Lung (tissue), 12 donors: ENCODE measurements around the gene RNF126. TPM values are rescaled to one million over a fixed set of nuclear protein-coding genes. Genes with fewer than 3 reads are reported as not detected.

Experiments used
- ATAC-seq: fragments of 200-7000 bp; cut with Tn5 transposase; one replicate; pipeline ENCODE4 v1.9.1; 2020; ENCODE audit warnings: moderate number of reproducible peaks; ENCODE audit not compliant: insufficient read depth, low FRiP score
- DNase-seq, 3 donors: peaks; one replicate each; pipeline ENCODE4 v3.0.0-alpha.2; 2013 to 2017
- H3K27ac ChIP-seq, 2 donors: one replicate each; pipeline ENCODE4 v1.5.1; 2013; ENCODE audit warnings: mild to moderate bottlenecking in 2 of 2, moderate library complexity in 2 of 2, control low read depth in 1 of 2, inconsistent platforms in 1 of 2, low read depth in 1 of 2, low read length in 1 of 2
- H3K27me3 ChIP-seq, 3 donors: one replicate each; pipeline ENCODE4 v1.5.1; 2013; ENCODE audit warnings: low read length in 2 of 3; ENCODE audit not compliant: control insufficient read depth in 3 of 3, insufficient read depth in 3 of 3
- H3K36me3 ChIP-seq, 4 donors: one replicate each; pipeline ENCODE4 v1.5.1; 2013; ENCODE audit warnings: low read length in 4 of 4, mild to moderate bottlenecking in 1 of 4, moderate library complexity in 1 of 4; ENCODE audit not compliant: control insufficient read depth in 4 of 4, insufficient read depth in 4 of 4
- H3K4me1 ChIP-seq, 5 donors: one replicate each; pipeline ENCODE4 v1.5.1; 2013; ENCODE audit warnings: low read length in 5 of 5, mild to moderate bottlenecking in 2 of 5, moderate library complexity in 1 of 5; ENCODE audit not compliant: control insufficient read depth in 5 of 5, insufficient read depth in 5 of 5
- H3K4me3 ChIP-seq: one replicate; pipeline ENCODE4 v1.5.1; 2013; ENCODE audit warnings: mild to moderate bottlenecking, control low read depth, moderate library complexity
- H3K9ac ChIP-seq, 2 donors: one replicate each; pipeline ENCODE4 v1.5.1; 2013; ENCODE audit warnings: low read length in 2 of 2, control low read depth in 1 of 2; ENCODE audit not compliant: insufficient read depth in 1 of 2
- H3K9me3 ChIP-seq, 4 donors: one replicate each; pipeline ENCODE4 v1.5.1; 2013; ENCODE audit warnings: low read length in 3 of 4, mild to moderate bottlenecking in 1 of 4, moderate library complexity in 1 of 4; ENCODE audit not compliant: control insufficient read depth in 4 of 4, insufficient read depth in 3 of 4
- WGBS, 2 donors: extraction: QIAGEN DNeasy Blood & Tissue Kit; methylation state at CpG; one replicate each; pipeline ENCODE4 v1.1.7; 2013; 5-methylcytosine and 5-hydroxymethylcytosine counted together
- polyA plus RNA-seq, 2 donors: library from polyadenylated mRNA; stranded (reverse); fragments of 200-250 nt; gene quantifications; one replicate each; pipeline ENCODE4 v1.2.1, GENCODE V29; 2013
- total RNA-seq, 2 donors: library from RNA; depleted of rRNA in 1 of 2; stranded (reverse); fragments of >200 nt in 1 of 2; gene quantifications; one replicate each; pipeline ENCODE4 v1.2.1, GENCODE V29; 2014 to 2021
- TF ChIP-seq, protein P1 (sequence below): IDR thresholded peaks from 2 replicates; pipeline ENCODE4 v1.5.1; 2012; ENCODE audit warnings: mild to moderate bottlenecking; ENCODE audit errors: control extremely low read depth, extremely low read depth
- donor health status: control.
- donor health status: control.
- donor health status: Bipolar disorder and iron deficiency.
- donor health status: healthy.
- donor health status: DM: yes; HTN: yes; CAD: no.

Gene RNF126
- total and polyA plus RNA-seq, 4 donors, result 18.1 to 46.2 (median 37.1) TPM

DNA sequence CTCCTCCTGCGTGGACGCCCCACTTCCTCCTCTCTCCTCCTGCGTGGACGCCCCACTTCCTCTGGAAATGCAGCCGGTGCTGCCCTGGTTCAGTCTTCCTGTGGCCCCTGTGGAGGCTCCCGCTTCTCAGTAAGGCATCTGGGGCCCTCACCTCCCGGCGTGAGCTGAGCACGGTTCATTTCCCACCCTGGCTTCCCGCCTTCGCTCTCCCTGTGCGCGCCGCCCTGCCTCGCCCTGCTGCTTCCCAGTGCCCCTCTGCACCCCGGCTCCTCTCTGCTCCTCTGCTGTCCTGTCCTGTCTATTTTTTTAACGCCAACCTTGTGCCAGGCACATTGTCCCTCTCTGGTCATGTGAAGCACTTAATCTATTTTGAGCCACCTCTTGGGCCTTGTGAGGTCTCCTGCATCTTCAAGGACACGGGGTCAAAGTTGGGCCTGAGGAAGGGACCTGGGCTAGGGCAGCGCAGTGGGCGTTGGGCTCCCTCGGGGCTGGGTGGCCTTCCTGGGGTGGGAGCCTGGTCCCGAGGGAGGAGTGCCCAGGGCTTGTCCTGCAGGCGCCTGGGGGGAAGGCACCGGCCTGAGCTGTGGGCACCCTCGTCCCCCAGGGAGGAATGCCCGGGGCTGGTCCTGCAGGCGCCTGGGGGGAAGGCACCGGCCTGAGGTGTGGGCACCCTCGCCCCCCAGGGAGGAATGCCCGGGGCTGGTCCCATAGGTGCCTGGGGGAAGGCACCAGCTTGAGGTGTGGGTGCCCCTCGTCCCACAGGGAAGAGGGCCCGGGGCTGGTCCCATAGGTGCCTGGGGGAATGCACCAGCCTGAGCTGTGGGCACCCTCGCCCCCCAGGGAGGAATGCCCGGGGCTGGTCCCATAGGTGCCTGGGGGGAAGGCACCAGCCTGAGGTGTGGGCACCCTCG is 60.4 kb downstream of the RNF126 start:
- H3K9me3 ChIP-seq, result no peaks in the 10 kb centered on the region
- H3K36me3 ChIP-seq, result no peaks in the 10 kb centered on the region
- TF ChIP-seq, protein P1, sequence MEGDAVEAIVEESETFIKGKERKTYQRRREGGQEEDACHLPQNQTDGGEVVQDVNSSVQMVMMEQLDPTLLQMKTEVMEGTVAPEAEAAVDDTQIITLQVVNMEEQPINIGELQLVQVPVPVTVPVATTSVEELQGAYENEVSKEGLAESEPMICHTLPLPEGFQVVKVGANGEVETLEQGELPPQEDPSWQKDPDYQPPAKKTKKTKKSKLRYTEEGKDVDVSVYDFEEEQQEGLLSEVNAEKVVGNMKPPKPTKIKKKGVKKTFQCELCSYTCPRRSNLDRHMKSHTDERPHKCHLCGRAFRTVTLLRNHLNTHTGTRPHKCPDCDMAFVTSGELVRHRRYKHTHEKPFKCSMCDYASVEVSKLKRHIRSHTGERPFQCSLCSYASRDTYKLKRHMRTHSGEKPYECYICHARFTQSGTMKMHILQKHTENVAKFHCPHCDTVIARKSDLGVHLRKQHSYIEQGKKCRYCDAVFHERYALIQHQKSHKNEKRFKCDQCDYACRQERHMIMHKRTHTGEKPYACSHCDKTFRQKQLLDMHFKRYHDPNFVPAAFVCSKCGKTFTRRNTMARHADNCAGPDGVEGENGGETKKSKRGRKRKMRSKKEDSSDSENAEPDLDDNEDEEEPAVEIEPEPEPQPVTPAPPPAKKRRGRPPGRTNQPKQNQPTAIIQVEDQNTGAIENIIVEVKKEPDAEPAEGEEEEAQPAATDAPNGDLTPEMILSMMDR, result no peak
- H3K4me3 ChIP-seq, result no peak overlapping the region
- H3K4me1 ChIP-seq, result peaks cover 0 to 3% (median 0%) of the 10 kb centered on the region in 5 donors
- 76 to 81% methylated on average over 35 of the region's 35 CpGs for WGBS, 2 donors
- H3K27ac ChIP-seq, result no peak overlapping the region
- ATAC-seq (no peak), DNase-seq (no peak)
- no peak overlapping the region for H3K9ac ChIP-seq
- no peaks in the 10 kb centered on the region for H3K27me3 ChIP-seq

DNA sequence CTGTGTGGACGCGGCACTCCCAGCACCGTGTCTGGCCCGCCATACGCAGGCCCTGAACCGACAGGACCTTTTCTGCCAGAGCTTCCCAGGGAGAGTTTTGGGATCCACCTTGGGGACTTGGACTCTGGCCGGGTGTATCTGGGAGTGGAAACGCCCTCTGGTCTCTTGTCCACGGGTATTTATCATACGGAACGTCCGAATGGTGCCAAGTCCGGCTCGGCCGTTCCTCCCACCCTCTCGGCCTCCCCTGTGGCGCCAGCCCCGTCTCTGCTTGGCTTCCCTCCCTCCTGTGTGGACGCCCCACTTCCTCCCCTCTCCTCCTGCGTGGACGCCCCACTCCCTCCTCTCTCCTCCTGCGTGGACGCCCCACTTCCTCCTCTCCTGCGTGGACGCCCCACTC is 61.2 kb downstream of the RNF126 start:
- Histone ChIP-seq H3K4me3 (no peak overlapping the region), H3K9me3 (no peaks in the 10 kb centered on the region), H3K36me3 (no peaks in the 10 kb centered on the region), H3K27ac (no peak overlapping the region), H3K9ac (no peak overlapping the region), H3K27me3 (no peaks in the 10 kb centered on the region), H3K4me1 (no peaks in the 10 kb centered on the region)
- DNase-seq (no peak), ATAC-seq (no peak)
- TF ChIP-seq, protein P1, result no peak
- 68 to 88% methylated on average over 25 of the region's 25 CpGs for WGBS, 2 donors

DNA sequence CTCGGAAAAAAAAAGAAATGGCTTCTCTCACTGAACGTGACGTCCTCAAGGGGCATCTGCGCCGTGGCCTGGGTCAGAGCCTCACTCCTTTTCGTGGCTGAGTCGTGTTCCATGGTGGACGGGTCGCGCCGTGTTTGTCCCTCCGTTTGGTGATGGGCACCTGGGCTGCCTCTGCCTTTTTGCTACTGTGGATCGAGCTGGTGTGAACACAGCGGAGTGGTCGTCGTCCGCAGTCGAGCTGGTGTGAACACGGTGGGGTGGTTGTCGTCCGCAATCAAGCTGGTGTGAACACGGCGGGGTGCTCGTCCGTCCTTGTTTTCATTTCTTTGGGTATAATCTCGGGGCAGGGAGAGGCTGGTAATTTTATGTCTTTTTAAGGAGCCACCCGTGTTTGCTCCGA is 61.7 kb downstream of the RNF126 start:
- DNase-seq (no peak), ATAC-seq (no peak)
- no peaks in the 10 kb centered on the region for H3K36me3 ChIP-seq
- H3K27me3 ChIP-seq, result no peaks in the 10 kb centered on the region
- TF ChIP-seq, protein P1, result no peak
- WGBS, 2 donors, result 85 to 93% methylated on average over 28 of the region's 28 CpGs
- no peak overlapping the region for H3K9ac ChIP-seq
- no peak overlapping the region for H3K4me3 ChIP-seq
- no peaks in the 10 kb centered on the region for H3K4me1 ChIP-seq
- no peaks in the 10 kb centered on the region for H3K9me3 ChIP-seq
- no peak overlapping the region for H3K27ac ChIP-seq

Other genes starting within 250 kb of the RNF126 start
- gene SHC2, start 202.2 kb downstream of the RNF126 start, total RNA-seq, result 10 to 100 TPM; 13.2 to 15.9 TPM
- gene SHC2, start 202.2 kb downstream of the RNF126 start, polyA plus RNA-seq, result 10 to 100 TPM; 11.2 to 23.1 TPM
- 1 to 10 TPM in 1 of 2 donors, under 1 TPM in 1; 0.80 to 4.4 TPM for gene MADCAM1, start 166.7 kb downstream of the RNF126 start, total RNA-seq
- under 1 TPM; 0.24 to 0.41 TPM for gene MADCAM1, start 166.7 kb downstream of the RNF126 start, polyA plus RNA-seq
- gene TPGS1, start 155.7 kb downstream of the RNF126 start, total RNA-seq, result 10 to 100 TPM; 12.2 to 31.7 TPM
- gene TPGS1, start 155.7 kb downstream of the RNF126 start, polyA plus RNA-seq, result 10 to 100 TPM; 19.4 to 32.7 TPM
- 10 to 100 TPM; 42.9 to 67.9 TPM for gene CDC34, start 131.5 kb downstream of the RNF126 start, total RNA-seq
- gene CDC34, start 131.5 kb downstream of the RNF126 start, polyA plus RNA-seq, result 10 to 100 TPM; 52.3 to 89.1 TPM
- 1 to 10 TPM in 1 of 2 donors, under 1 TPM in 1; 0.74 to 2.6 TPM for gene GZMM, start 119.2 kb downstream of the RNF126 start, total RNA-seq
- 1 to 10 TPM; 2.4 to 3.0 TPM for gene GZMM, start 119.2 kb downstream of the RNF126 start, polyA plus RNA-seq
- 100 to 1,000 TPM; 239 to 416 TPM for gene BSG, start 90.6 kb downstream of the RNF126 start, total RNA-seq
- 100 to 1,000 TPM; 333 to 376 TPM for gene BSG, start 90.6 kb downstream of the RNF126 start, polyA plus RNA-seq
- gene HCN2, start 73.3 kb downstream of the RNF126 start, total RNA-seq, result under 1 TPM; 0.21 to 0.37 TPM
- gene HCN2, start 73.3 kb downstream of the RNF126 start, polyA plus RNA-seq, result under 1 TPM; 0.04 to 0.11 TPM
- 10 to 100 TPM; 16.1 to 43.3 TPM for gene POLRMT, start 29.7 kb downstream of the RNF126 start, total RNA-seq
- 10 to 100 TPM; 33.5 to 76.7 TPM for gene POLRMT, start 29.7 kb downstream of the RNF126 start, polyA plus RNA-seq
- gene FGF22, start 23.3 kb downstream of the RNF126 start, total RNA-seq, result under 1 TPM; 0.23 to 0.46 TPM
- under 1 TPM; 0.10 to 0.85 TPM for gene FGF22, start 23.3 kb downstream of the RNF126 start, polyA plus RNA-seq
- gene FSTL3, start 13.2 kb upstream of the RNF126 start, total RNA-seq, result 100 to 1,000 TPM in 1 of 2 donors, 10 to 100 TPM in 1; 15.1 to 120 TPM
- gene FSTL3, start 13.2 kb upstream of the RNF126 start, polyA plus RNA-seq, result 100 to 1,000 TPM; 109 to 172 TPM
- gene PRSS57, start 32.2 kb upstream of the RNF126 start, total RNA-seq, result 1 to 10 TPM in 1 of 2 donors, not detected in 1; 2.0 TPM
- gene PRSS57, start 32.2 kb upstream of the RNF126 start, polyA plus RNA-seq, result under 1 TPM; 0.10 to 0.60 TPM
- 10 to 100 TPM; 33.5 to 45.7 TPM for gene PALM, start 45.7 kb upstream of the RNF126 start, total RNA-seq
- gene PALM, start 45.7 kb upstream of the RNF126 start, polyA plus RNA-seq, result 10 to 100 TPM; 16.2 to 22.7 TPM
- 10 to 100 TPM; 14.9 to 23.6 TPM for gene MISP, start 87.9 kb upstream of the RNF126 start, total RNA-seq
- 10 to 100 TPM; 20.5 to 23.7 TPM for gene MISP, start 87.9 kb upstream of the RNF126 start, polyA plus RNA-seq
- 100 to 1,000 TPM; 256 to 321 TPM for gene PTBP1, start 134.2 kb upstream of the RNF126 start, total RNA-seq
- 100 to 1,000 TPM; 112 to 150 TPM for gene PTBP1, start 134.2 kb upstream of the RNF126 start, polyA plus RNA-seq
- 10 to 100 TPM in 1 of 2 donors, 1 to 10 TPM in 1; 8.1 to 14.1 TPM for gene PLPPR3, start 158.7 kb upstream of the RNF126 start, total RNA-seq
- gene PLPPR3, start 158.7 kb upstream of the RNF126 start, polyA plus RNA-seq, result 1 to 10 TPM in 1 of 2 donors, under 1 TPM in 1; 0.91 to 4.2 TPM
- gene AZU1, start 164.6 kb upstream of the RNF126 start, total RNA-seq, result 1 to 10 TPM; 2.1 to 9.8 TPM
- 1 to 10 TPM; 2.0 to 6.7 TPM for gene AZU1, start 164.6 kb upstream of the RNF126 start, polyA plus RNA-seq
- 10 to 100 TPM in 1 of 2 donors, under 1 TPM in 1; 0.58 to 23.3 TPM for gene PRTN3, start 177.8 kb upstream of the RNF126 start, total RNA-seq
- 10 to 100 TPM in 1 of 2 donors, under 1 TPM in 1; 0.85 to 18.5 TPM for gene PRTN3, start 177.8 kb upstream of the RNF126 start, polyA plus RNA-seq
- gene ELANE, start 189.1 kb upstream of the RNF126 start, total RNA-seq, result 10 to 100 TPM in 1 of 2 donors, 1 to 10 TPM in 1; 1.4 to 16.6 TPM
- gene ELANE, start 189.1 kb upstream of the RNF126 start, polyA plus RNA-seq, result 10 to 100 TPM in 1 of 2 donors, 1 to 10 TPM in 1; 2.0 to 21.0 TPM
- 100 to 1,000 TPM in 1 of 2 donors, 10 to 100 TPM in 1; 90.8 to 185 TPM for gene CFD, start 196.4 kb upstream of the RNF126 start, total RNA-seq
- gene CFD, start 196.4 kb upstream of the RNF126 start, polyA plus RNA-seq, result 100 to 1,000 TPM in 1 of 2 donors, 10 to 100 TPM in 1; 97.2 to 227 TPM
- 10 to 100 TPM; 38.7 to 59.7 TPM for gene MED16, start 230.0 kb upstream of the RNF126 start, total RNA-seq
- gene MED16, start 230.0 kb upstream of the RNF126 start, polyA plus RNA-seq, result 10 to 100 TPM; 44.8 to 72.3 TPM
- not detected for gene RNU6-9, start 230.3 kb upstream of the RNF126 start, total RNA-seq
- not detected for gene RNU6-9, start 230.3 kb upstream of the RNF126 start, polyA plus RNA-seq